ENCODE measurements around the gene SMIM35.

DNA sequence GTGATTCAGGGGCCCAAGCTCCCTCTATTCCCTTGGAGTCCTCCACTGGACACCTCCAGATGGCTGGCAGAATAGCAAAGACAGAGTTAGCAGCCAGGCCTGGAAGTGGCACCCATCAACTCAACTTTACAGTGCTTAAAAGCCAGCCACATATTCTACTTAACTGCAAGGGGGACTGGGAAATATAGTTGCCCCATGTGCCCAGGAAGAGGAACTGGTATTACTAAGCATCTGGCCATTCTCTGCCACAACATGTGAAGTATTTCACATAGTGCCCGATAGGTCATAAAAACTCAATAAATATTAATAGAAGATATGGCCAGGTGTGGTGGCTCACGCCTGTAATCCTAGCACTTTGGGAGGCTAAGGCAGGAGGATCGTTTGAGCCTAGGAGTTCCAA is 106.0 kb downstream of the SMIM35 start:
- TF ChIP-seq, protein P1, sequence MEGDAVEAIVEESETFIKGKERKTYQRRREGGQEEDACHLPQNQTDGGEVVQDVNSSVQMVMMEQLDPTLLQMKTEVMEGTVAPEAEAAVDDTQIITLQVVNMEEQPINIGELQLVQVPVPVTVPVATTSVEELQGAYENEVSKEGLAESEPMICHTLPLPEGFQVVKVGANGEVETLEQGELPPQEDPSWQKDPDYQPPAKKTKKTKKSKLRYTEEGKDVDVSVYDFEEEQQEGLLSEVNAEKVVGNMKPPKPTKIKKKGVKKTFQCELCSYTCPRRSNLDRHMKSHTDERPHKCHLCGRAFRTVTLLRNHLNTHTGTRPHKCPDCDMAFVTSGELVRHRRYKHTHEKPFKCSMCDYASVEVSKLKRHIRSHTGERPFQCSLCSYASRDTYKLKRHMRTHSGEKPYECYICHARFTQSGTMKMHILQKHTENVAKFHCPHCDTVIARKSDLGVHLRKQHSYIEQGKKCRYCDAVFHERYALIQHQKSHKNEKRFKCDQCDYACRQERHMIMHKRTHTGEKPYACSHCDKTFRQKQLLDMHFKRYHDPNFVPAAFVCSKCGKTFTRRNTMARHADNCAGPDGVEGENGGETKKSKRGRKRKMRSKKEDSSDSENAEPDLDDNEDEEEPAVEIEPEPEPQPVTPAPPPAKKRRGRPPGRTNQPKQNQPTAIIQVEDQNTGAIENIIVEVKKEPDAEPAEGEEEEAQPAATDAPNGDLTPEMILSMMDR (IDR thresholded peaks at IDR 0.05) = no peak
- TF ChIP-seq EP300 (IDR thresholded peaks at IDR 0.05) (no peak), POLR2A (IDR thresholded peaks at IDR 0.05) (no peak)
